Testis (tissue), 3 donors: ENCODE results near the gene MYBBP1A. TPM values are rescaled to one million over a fixed set of nuclear protein-coding genes. Genes with fewer than 3 reads are reported as not detected.
"Not testable (repeated sequence)": the region's sequence is repeated elsewhere in the genome, so short reads cannot be mapped to it uniquely, and the experiment has no call there.

Experiments
- DNase-seq: peaks from one replicate; pipeline ENCODE4 v3.0.0-alpha.2; 2019
- H3K27ac ChIP-seq, 2 donors: fragments of 200-600 bp; sonication (generic); one replicate each; pipeline ENCODE4 v1.5.1; 2019
- H3K27me3 ChIP-seq: fragments of 200-600 bp; sonication (generic); one replicate; pipeline ENCODE4 v1.5.1; 2019
- H3K36me3 ChIP-seq: fragments of 200-600 bp; sonication (generic); one replicate; pipeline ENCODE4 v1.5.1; 2017; ENCODE audit warnings: low read depth; ENCODE audit errors: missing control alignments
- H3K4me1 ChIP-seq: fragments of 200-600 bp; sonication (generic); one replicate; pipeline ENCODE4 v1.5.1; 2019
- H3K4me3 ChIP-seq, 2 donors: fragments of 200-600 bp; sonication (generic); one replicate each; pipeline ENCODE4 v1.5.1; 2017 to 2019
- H3K9me3 ChIP-seq: fragments of 200-600 bp; sonication (generic); one replicate; pipeline ENCODE4 v1.5.1; 2017
- POLR2A ChIP-seq: fragments of 450-650 bp; IDR thresholded peaks from one replicate; pipeline ENCODE4 v1.6.1; 2017; ENCODE audit warnings: antibody characterized with exemption, mild to moderate bottlenecking, moderate library complexity
- WGBS, 2 donors: methylation state at CpG; one replicate each; pipeline ENCODE4 v1.1.5; 2018; 5-methylcytosine and 5-hydroxymethylcytosine counted together
- intact Hi-C: fragments of 100-400 bp; cut with DNase I; formaldehyde crosslinking; loops from one replicate; pipeline ENCODE4 v1.15.1; 2023; ENCODE audit warnings: low total_unique reads
- polyA plus RNA-seq: library from polyadenylated mRNA; stranded (reverse); fragments of 350-450 nt; fragmentation: Illumina TruSeq; extraction: RNeasy Lipid Tissue Mini Kit (QIAGEN cat#74804); gene quantifications from one replicate; pipeline ENCODE4 v1.2.3, GENCODE V29; 2014; ENCODE audit warnings: low read depth, low replicate concordance; ENCODE audit not compliant: insufficient read depth
- total RNA-seq, 2 donors: library from RNA; depleted of rRNA; stranded (reverse); fragments of >200 nt; gene quantifications; one replicate each; pipeline ENCODE4 v1.2.3, GENCODE V29; 2016
- TF ChIP-seq, protein P1 (sequence below), 3 experiments: fragments of 450-650 bp in 2 of 3; fragments of 200-600 bp in 1 of 3; sonication (generic) in 1 of 3; IDR thresholded peaks; one replicate each; pipeline ENCODE4 v1.5.1; 2016 to 2019; ENCODE audit warnings: antibody characterized with exemption in 3 of 3, mild to moderate bottlenecking in 2 of 3, moderate library complexity in 1 of 3

MYBBP1A gene
- total and polyA plus RNA-seq, 3 donors from 2014 or later = 32.9 to 78.9 (median 74.1) TPM

DNA sequence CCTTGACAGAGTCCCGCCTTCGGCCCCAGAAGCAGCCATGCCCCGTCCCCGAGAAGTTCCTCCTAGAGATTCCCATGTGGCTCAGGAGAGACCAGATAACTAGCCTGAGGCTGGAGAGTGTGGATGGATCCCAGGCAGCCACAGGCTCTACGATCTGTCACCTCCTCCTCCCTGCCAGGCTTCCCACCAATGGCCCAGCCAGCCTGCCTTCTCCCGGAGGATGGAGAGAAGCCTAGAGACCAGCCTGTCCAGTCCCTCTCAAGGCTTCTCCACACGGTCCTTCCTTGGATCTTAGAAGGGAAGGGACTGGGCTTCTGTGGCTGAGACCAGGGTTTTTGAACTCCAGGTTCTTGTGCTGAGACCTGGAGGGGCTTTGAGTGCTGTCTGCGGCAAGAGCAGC is 27.5 kb upstream of the MYBBP1A start:
- no peaks in the 10 kb centered on the region for H3K9me3 ChIP-seq
- DNase-seq = no peak
- H3K4me3 ChIP-seq = no peak overlapping the region
- TF ChIP-seq, protein P1, sequence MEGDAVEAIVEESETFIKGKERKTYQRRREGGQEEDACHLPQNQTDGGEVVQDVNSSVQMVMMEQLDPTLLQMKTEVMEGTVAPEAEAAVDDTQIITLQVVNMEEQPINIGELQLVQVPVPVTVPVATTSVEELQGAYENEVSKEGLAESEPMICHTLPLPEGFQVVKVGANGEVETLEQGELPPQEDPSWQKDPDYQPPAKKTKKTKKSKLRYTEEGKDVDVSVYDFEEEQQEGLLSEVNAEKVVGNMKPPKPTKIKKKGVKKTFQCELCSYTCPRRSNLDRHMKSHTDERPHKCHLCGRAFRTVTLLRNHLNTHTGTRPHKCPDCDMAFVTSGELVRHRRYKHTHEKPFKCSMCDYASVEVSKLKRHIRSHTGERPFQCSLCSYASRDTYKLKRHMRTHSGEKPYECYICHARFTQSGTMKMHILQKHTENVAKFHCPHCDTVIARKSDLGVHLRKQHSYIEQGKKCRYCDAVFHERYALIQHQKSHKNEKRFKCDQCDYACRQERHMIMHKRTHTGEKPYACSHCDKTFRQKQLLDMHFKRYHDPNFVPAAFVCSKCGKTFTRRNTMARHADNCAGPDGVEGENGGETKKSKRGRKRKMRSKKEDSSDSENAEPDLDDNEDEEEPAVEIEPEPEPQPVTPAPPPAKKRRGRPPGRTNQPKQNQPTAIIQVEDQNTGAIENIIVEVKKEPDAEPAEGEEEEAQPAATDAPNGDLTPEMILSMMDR (IDR thresholded peaks at IDR 0.05) = no peak
- no peak for TF ChIP-seq POLR2A
- WGBS, 2 donors = 87 to 94% methylated on average over 7 to 8 of the region's 8 CpGs
- H3K36me3 ChIP-seq = no peaks in the 10 kb centered on the region
- H3K27ac ChIP-seq = no peak overlapping the region
- H3K27me3 ChIP-seq = no peaks in the 10 kb centered on the region
- H3K4me1 ChIP-seq = peaks cover 6% of the 10 kb centered on the region
- intact Hi-C loops = no loop called here

- H3K9me3 ChIP-seq = no peaks in the 10 kb centered on the region
- intact Hi-C loops = no loop called here
- no peaks in the 10 kb centered on the region for H3K36me3 ChIP-seq
- no peak for DNase-seq
- no peak for TF ChIP-seq POLR2A
- TF ChIP-seq, protein P1 (IDR thresholded peaks at IDR 0.05) = no peak
- H3K27me3 ChIP-seq = no peaks in the 10 kb centered on the region
- H3K4me1 ChIP-seq = peaks cover 11% of the 10 kb centered on the region
- WGBS, 2 donors = 59 to 73% methylated on average over 4 to 7 of the region's 7 CpGs
- H3K4me3 ChIP-seq = no peak overlapping the region
- H3K27ac ChIP-seq = no peak overlapping the region
Observed at GRCh38 chr17:4582101-4582501, 26.9 kb upstream of the MYBBP1A start.

- Histone ChIP-seq H3K9me3 (no peaks in the 10 kb centered on the region), H3K4me1 (peaks cover 20% of the 10 kb centered on the region), H3K36me3 (no peaks in the 10 kb centered on the region), H3K4me3 (no peak overlapping the region), H3K27me3 (no peaks in the 10 kb centered on the region), H3K27ac (no peak overlapping the region)
- 68 to 76% methylated on average over 7 of the region's 7 CpGs for WGBS, 2 donors
- DNase-seq = no peak
- intact Hi-C loops = no loop called here
- TF ChIP-seq, protein P1 (IDR thresholded peaks at IDR 0.05) = no peak
- no peak for TF ChIP-seq POLR2A
Observed at GRCh38 chr17:4580291-4580690, 25.1 kb upstream of the MYBBP1A start.

- no peak overlapping the region for H3K27ac ChIP-seq
- 88 to 91% methylated on average over 11 of the region's 11 CpGs for WGBS, 2 donors
- H3K4me3 ChIP-seq = no peak overlapping the region
- TF ChIP-seq, protein P1 (IDR thresholded peaks at IDR 0.05) = no peak
- no peak for TF ChIP-seq POLR2A
- DNase-seq = no peak
- no peaks in the 10 kb centered on the region for H3K27me3 ChIP-seq
- no peaks in the 10 kb centered on the region for H3K9me3 ChIP-seq
- peaks cover 23% of the 10 kb centered on the region for H3K4me1 ChIP-seq
- no peaks in the 10 kb centered on the region for H3K36me3 ChIP-seq
- intact Hi-C loops = no loop called here
Observed at GRCh38 chr17:4579678-4580077, 24.5 kb upstream of the MYBBP1A start.

- H3K4me3 ChIP-seq, H3K27ac ChIP-seq, H3K36me3 ChIP-seq, intact Hi-C loops, H3K9me3 ChIP-seq, DNase-seq, H3K27me3 ChIP-seq: not testable (repeated sequence)
- peaks cover 21% of the 10 kb centered on the region for H3K4me1 ChIP-seq
- WGBS, 2 donors = 59 to 67% methylated on average over 8 to 18 of the region's 24 CpGs
Observed at GRCh38 chr17:4578349-4578748, 23.2 kb upstream of the MYBBP1A start.
